ENCODE measurements around the gene PHGDH.

Gene PHGDH

DNA sequence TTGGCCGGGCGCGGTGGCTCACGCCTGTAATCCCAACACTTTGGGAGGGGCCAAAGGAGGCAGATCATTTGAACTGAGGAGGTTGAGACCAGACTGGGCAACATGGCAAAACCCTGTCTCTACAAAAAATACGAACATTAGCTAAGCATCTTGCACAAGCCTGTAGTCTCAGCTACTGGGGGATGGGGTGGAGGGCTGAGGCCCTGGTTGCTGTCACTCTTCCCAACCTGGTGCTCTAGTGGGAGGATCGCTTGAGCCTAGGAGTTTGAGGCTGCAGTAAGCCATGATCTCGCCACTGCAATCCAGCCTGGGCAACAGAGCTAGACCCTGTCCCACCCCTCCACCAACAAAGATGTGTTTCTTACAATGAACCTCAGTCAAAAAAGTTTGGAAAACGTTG lies 2.8 kb downstream of the PHGDH start:
- H4K20me1 ChIP-seq (ENCODE audit: insufficient read depth, low read length): no peaks in the 10 kb centered on the region
- DNase-seq: no peak

DNA sequence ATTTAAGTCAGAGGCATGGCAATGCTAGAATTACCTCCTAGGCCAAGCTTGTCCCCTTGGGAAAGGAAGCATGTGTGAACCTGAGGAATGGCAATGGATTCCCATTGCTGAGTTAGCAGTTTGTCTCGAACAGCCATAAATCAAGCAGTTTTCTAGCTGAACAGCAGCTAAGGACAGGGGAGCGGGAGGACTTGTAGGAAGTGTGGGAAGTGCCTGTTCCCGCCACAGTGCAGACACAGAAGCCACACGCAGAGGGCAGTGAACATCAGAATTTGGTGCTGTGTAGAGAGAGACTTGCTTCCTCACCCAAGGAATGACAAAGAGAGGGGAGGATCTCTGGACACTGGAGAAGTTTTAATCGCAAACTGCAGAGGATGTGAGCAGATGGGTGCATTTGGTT lies 3.8 kb downstream of the PHGDH start:
- Histone ChIP-seq H3K9me2 (replicated peaks; ENCODE audit: insufficient read depth, low read length) (no peaks in the 10 kb centered on the region), H3K9me3 (replicated peaks; ENCODE audit: insufficient read depth, low read length) (no peaks in the 10 kb centered on the region), H3F3A (ENCODE audit: insufficient read depth, low read length) (0 out of 2 replicates have a peak, but pooled peaks cover 3% of the 10 kb centered on the region), H4K20me1 (ENCODE audit: insufficient read depth, low read length) (no peaks in the 10 kb centered on the region), H3K79me2 (ENCODE audit: low read length) (peaks cover 77% of the 10 kb centered on the region), H3K4me2 (ENCODE audit: low read depth, low read length) (no peak overlapping the region), H2AFZ (ENCODE audit: low read length) (no peak overlapping the region), H3K4me3 (ENCODE audit: low read length) (no peak overlapping the region), H3K4me1 (ENCODE audit: low read length) (no peaks in the 10 kb centered on the region), H3K27ac (ENCODE audit: low read length) (no peak overlapping the region), H3K36me3 (replicated peaks; ENCODE audit: insufficient read depth, low read length) (no peaks in the 10 kb centered on the region), H3K27me3 (replicated peaks; ENCODE audit: insufficient read depth, low read length) (no peaks in the 10 kb centered on the region), H3K9ac (ENCODE audit: low read length) (no peak overlapping the region)
- TF ChIP-seq, protein P1, sequence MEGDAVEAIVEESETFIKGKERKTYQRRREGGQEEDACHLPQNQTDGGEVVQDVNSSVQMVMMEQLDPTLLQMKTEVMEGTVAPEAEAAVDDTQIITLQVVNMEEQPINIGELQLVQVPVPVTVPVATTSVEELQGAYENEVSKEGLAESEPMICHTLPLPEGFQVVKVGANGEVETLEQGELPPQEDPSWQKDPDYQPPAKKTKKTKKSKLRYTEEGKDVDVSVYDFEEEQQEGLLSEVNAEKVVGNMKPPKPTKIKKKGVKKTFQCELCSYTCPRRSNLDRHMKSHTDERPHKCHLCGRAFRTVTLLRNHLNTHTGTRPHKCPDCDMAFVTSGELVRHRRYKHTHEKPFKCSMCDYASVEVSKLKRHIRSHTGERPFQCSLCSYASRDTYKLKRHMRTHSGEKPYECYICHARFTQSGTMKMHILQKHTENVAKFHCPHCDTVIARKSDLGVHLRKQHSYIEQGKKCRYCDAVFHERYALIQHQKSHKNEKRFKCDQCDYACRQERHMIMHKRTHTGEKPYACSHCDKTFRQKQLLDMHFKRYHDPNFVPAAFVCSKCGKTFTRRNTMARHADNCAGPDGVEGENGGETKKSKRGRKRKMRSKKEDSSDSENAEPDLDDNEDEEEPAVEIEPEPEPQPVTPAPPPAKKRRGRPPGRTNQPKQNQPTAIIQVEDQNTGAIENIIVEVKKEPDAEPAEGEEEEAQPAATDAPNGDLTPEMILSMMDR (IDR thresholded peaks at IDR 0.05; ENCODE audit: low read length): no peak
- TF ChIP-seq EZH2 (optimal IDR thresholded peaks at IDR 0.05; ENCODE audit: low read depth, low read length): no peak
- TF ChIP-seq EZH2phosphoT487 (IDR thresholded peaks at IDR 0.05; ENCODE audit: low read length): no peak
- no peak for DNase-seq

More for the DNA sequence above, 2.8 kb downstream of the PHGDH start:
- Histone ChIP-seq H3F3A (ENCODE audit: insufficient read depth, low read length) (0 out of 2 replicates have a peak, but pooled peaks cover 3% of the 10 kb centered on the region), H3K4me2 (ENCODE audit: low read depth, low read length) (no peak overlapping the region), H3K4me1 (ENCODE audit: low read length) (no peaks in the 10 kb centered on the region), H3K36me3 (replicated peaks; ENCODE audit: insufficient read depth, low read length) (no peaks in the 10 kb centered on the region), H3K9me2 (replicated peaks; ENCODE audit: insufficient read depth, low read length) (no peaks in the 10 kb centered on the region), H2AFZ (ENCODE audit: low read length) (no peak overlapping the region), H3K27ac (ENCODE audit: low read length) (no peak overlapping the region), H3K27me3 (replicated peaks; ENCODE audit: insufficient read depth, low read length) (no peaks in the 10 kb centered on the region), H3K4me3 (ENCODE audit: low read length) (no peak overlapping the region), H3K9me3 (replicated peaks; ENCODE audit: insufficient read depth, low read length) (no peaks in the 10 kb centered on the region), H3K79me2 (ENCODE audit: low read length) (peaks cover 67% of the 10 kb centered on the region), H3K9ac (ENCODE audit: low read length) (no peak overlapping the region)
- TF ChIP-seq, protein P1 (IDR thresholded peaks at IDR 0.05; ENCODE audit: low read length): no peak
- TF ChIP-seq EZH2phosphoT487 (IDR thresholded peaks at IDR 0.05; ENCODE audit: low read length) (no peak), EZH2 (optimal IDR thresholded peaks at IDR 0.05; ENCODE audit: low read depth, low read length) (no peak)

DNA sequence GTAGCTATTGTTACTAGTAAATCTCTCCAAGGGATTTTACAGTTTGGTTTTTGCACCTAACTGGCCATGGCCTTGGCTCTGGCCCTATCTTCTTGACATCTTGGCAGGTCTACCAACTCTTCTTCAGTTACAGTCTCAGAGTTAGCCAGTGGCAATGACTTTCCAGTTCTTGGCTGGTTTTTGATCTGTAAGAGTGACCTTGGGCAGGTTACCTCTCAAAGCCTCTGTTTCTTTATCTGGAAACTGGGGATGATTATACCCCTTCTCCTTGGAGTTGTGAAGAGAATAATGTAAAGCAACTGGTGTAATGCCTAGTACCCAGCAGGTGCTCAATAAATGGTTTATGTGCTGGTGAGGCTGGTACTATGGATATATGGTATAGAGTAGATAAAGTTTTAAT lies 6.7 kb downstream of the PHGDH start:
- H3K27me3 ChIP-seq (replicated peaks; ENCODE audit: insufficient read depth, low read length): no peaks in the 10 kb centered on the region
- peaks cover 69% of the 10 kb centered on the region for H3K79me2 ChIP-seq (ENCODE audit: low read length)
- TF ChIP-seq EZH2 (optimal IDR thresholded peaks at IDR 0.05; ENCODE audit: low read depth, low read length): no peak
- no peak for TF ChIP-seq EZH2phosphoT487 (IDR thresholded peaks at IDR 0.05; ENCODE audit: low read length)
- no peak overlapping the region for H3K27ac ChIP-seq (ENCODE audit: low read length)
- no peak overlapping the region for H3K4me2 ChIP-seq (ENCODE audit: low read depth, low read length)
- no peaks in the 10 kb centered on the region for H4K20me1 ChIP-seq (ENCODE audit: insufficient read depth, low read length)
- no peak for DNase-seq
- no peaks in the 10 kb centered on the region for H3K36me3 ChIP-seq (replicated peaks; ENCODE audit: insufficient read depth, low read length)
- H3K4me1 ChIP-seq (ENCODE audit: low read length): no peaks in the 10 kb centered on the region
- no peak overlapping the region for H3K4me3 ChIP-seq (ENCODE audit: low read length)
- H3K9me2 ChIP-seq (replicated peaks; ENCODE audit: insufficient read depth, low read length): no peaks in the 10 kb centered on the region
- H2AFZ ChIP-seq (ENCODE audit: low read length): no peak overlapping the region
- H3K9me3 ChIP-seq (replicated peaks; ENCODE audit: insufficient read depth, low read length): no peaks in the 10 kb centered on the region
- H3K9ac ChIP-seq (ENCODE audit: low read length): no peak overlapping the region
- no peaks in the 10 kb centered on the region for H3F3A ChIP-seq (ENCODE audit: insufficient read depth, low read length)

DNA sequence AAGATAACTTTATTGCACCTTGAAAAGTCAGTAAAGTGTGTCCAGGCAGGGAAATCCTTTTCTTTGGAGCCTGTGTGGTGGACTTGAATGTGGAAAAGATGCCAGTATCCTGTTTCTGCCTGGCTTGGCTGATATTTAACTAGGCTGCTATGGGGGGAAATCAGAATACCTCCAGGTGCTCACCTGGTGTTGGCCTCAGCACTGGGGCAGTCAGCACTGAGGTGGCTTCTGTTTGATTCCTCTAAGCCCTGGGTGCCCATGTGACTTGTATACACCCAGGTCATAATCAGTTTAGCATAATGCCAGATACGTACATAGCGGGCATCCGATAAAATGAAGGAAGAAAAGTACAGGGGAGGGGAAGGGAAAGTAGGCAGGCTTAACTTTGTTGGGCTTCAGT lies 7.2 kb downstream of the PHGDH start:
- Histone ChIP-seq H3K4me2 (ENCODE audit: low read depth, low read length) (no peak overlapping the region), H3K27ac (ENCODE audit: low read length) (no peak overlapping the region), H3K9me2 (replicated peaks; ENCODE audit: insufficient read depth, low read length) (no peaks in the 10 kb centered on the region), H4K20me1 (ENCODE audit: insufficient read depth, low read length) (no peaks in the 10 kb centered on the region), H3K9me3 (replicated peaks; ENCODE audit: insufficient read depth, low read length) (no peaks in the 10 kb centered on the region), H3K79me2 (ENCODE audit: low read length) (peaks cover 63% of the 10 kb centered on the region), H3K9ac (ENCODE audit: low read length) (no peak overlapping the region), H3K4me1 (ENCODE audit: low read length) (no peaks in the 10 kb centered on the region), H3K4me3 (ENCODE audit: low read length) (no peak overlapping the region), H3K36me3 (replicated peaks; ENCODE audit: insufficient read depth, low read length) (no peaks in the 10 kb centered on the region), H3F3A (ENCODE audit: insufficient read depth, low read length) (no peaks in the 10 kb centered on the region), H3K27me3 (replicated peaks; ENCODE audit: insufficient read depth, low read length) (no peaks in the 10 kb centered on the region), H2AFZ (ENCODE audit: low read length) (no peak overlapping the region)
- TF ChIP-seq, protein P1 (IDR thresholded peaks at IDR 0.05; ENCODE audit: low read length): no peak
- TF ChIP-seq EZH2phosphoT487 (IDR thresholded peaks at IDR 0.05; ENCODE audit: low read length) (no peak), EZH2 (optimal IDR thresholded peaks at IDR 0.05; ENCODE audit: low read depth, low read length) (no peak)
- no peak for DNase-seq

All from MM.1S (cell line).